Pancreas (tissue), 10 donors: ENCODE measurements around the gene GRIP1. TPM values are rescaled to one million over a fixed set of nuclear protein-coding genes. Genes with fewer than 3 reads are reported as not detected.

Experiments
- ATAC-seq, 4 donors: fragments of 200-7000 bp; cut with Tn5 transposase; one replicate each; pipeline versions ENCODE4 v1.8.0 to v1.9.1; 2020; ENCODE audit warnings: mild to moderate bottlenecking in 4 of 4, moderate library complexity in 4 of 4
- DNase-seq, 6 donors: peaks; one replicate each; pipeline ENCODE4 v3.0.0-alpha.2; 2020
- FAIRE-seq: peaks from 2 replicates; lab custom pipeline; 2012; peaks lifted over from hg19 to GRCh38; lab: Jason Lieb, UNC
- H3K27ac ChIP-seq, 4 donors: fragments of 200-600 bp; sonication (generic); 1 replicate in 3 of 4; 2 replicates in 1 of 4; pipeline versions ENCODE4 v1.5.0 to v1.8.0; 2020
- H3K27me3 ChIP-seq, 4 donors: fragments of 200-600 bp; one replicate each; pipeline ENCODE4 v1.8.0; 2021
- H3K36me3 ChIP-seq, 3 donors: fragments of 200-600 bp; sonication (generic) in 1 of 3; one replicate each; pipeline versions ENCODE4 v1.5.0 to v1.8.0; 2020 to 2021
- H3K4me1 ChIP-seq, 3 donors: fragments of 200-600 bp; one replicate each; pipeline ENCODE4 v1.8.0; 2021
- H3K4me3 ChIP-seq, 4 donors: fragments of 200-600 bp; sonication (generic) in 2 of 4; one replicate each; pipeline versions ENCODE4 v1.5.0 to v1.8.0; 2020 to 2021
- H3K9me3 ChIP-seq, 4 donors: fragments of 200-600 bp; one replicate each; pipeline ENCODE4 v1.8.0; 2021
- CTCF ChIP-seq, 4 donors: fragments of 200-600 bp; sonication (generic) in 3 of 4; IDR thresholded peaks; one replicate each; pipeline versions ENCODE4 v1.5.0 to v1.8.0; 2021; ENCODE audit warnings: antibody characterized with exemption in 4 of 4
- WGBS, 2 donors: extraction: QIAGEN DNeasy Blood & Tissue Kit; methylation state at CpG; one replicate each; pipeline ENCODE4 v1.1.7; 2013; 5-methylcytosine and 5-hydroxymethylcytosine counted together
- intact Hi-C, 3 donors: fragments of 100-400 bp; cut with DNase I; formaldehyde crosslinking; loops; one replicate each; pipeline versions ENCODE4 v1.11.1 to v1.14.2; 2022
- polyA plus RNA-seq, 2 donors: library from polyadenylated mRNA; stranded (reverse); fragments of 200-250 nt; gene quantifications; one replicate each; pipeline ENCODE4 v1.2.3, GENCODE V29; 2013
- total RNA-seq, 6 donors: library from RNA; stranded (reverse); fragmentation: NEBNext Ultra II Directional in 4 of 6; extraction: Animal tissue kit (Norgen Biotek cat#: 25700) in 4 of 6; gene quantifications; one replicate each; pipeline versions ENCODE4 v1.2.1 to v1.2.4, GENCODE V29; 2021 to 2023
- donor health status: healthy with polysubstance abuse.
- donor health status: DM: no; HTN: no; CAD: no; lungs with moderate emphysema.
- donor health status: DM: no; HTN: no; CAD: no.
- donor health status: control.
- donor health status: control.
- donor health status: Bipolar disorder and iron deficiency.
- donor health status: DM: yes; HTN: yes; CAD: no.
- donor health status: DM: no; HTN: no; CAD: no.
- donor health status: DM: no; HTN: no; CAD: no.
- donor health status: DM: yes; HTN: yes; CAD: no.

GRIP1 gene
- total and polyA plus RNA-seq, 8 donors = 0.89 to 6.8 (median 4.7) TPM

GRCh38 chr12:66599816-66600215, 79.1 kb downstream of the GRIP1 start:
- Histone ChIP-seq H3K9me3 (no peaks in the 10 kb centered on the region), H3K27ac (no peak overlapping the region), H3K4me3 (no peak overlapping the region), H3K4me1 (no peaks in the 10 kb centered on the region), H3K36me3 (no peaks in the 10 kb centered on the region), H3K27me3 (no peaks in the 10 kb centered on the region)
- WGBS, 2 donors = 47 to 53% methylated on average over 1 of the region's 1 CpG
- DNase-seq = no peak
- no peak for ATAC-seq
- intact Hi-C loops = no loop called here
- no peak for FAIRE-seq
- no peak for TF ChIP-seq CTCF (IDR thresholded peaks at IDR 0.05)

GRCh38 chr12:66598608-66599007, 80.3 kb downstream of the GRIP1 start:
- no peak for ATAC-seq
- Histone ChIP-seq H3K27ac (no peak overlapping the region), H3K4me1 (no peaks in the 10 kb centered on the region), H3K36me3 (no peaks in the 10 kb centered on the region), H3K4me3 (no peak overlapping the region), H3K9me3 (no peaks in the 10 kb centered on the region), H3K27me3 (no peaks in the 10 kb centered on the region)
- no peak for TF ChIP-seq CTCF (IDR thresholded peaks at IDR 0.05)
- 80 to 84% methylated on average over 2 of the region's 2 CpGs for WGBS, 2 donors
- no peak for DNase-seq
- intact Hi-C loops = no loop called here
- no peak for FAIRE-seq

- 84 to 87% methylated on average over 4 of the region's 4 CpGs for WGBS, 2 donors
- intact Hi-C loops = no loop called here
- Histone ChIP-seq H3K9me3 (no peaks in the 10 kb centered on the region), H3K27ac (no peak overlapping the region), H3K4me1 (no peaks in the 10 kb centered on the region), H3K36me3 (no peaks in the 10 kb centered on the region), H3K4me3 (no peak overlapping the region), H3K27me3 (no peaks in the 10 kb centered on the region)
- FAIRE-seq = peak; percentile 13
- no peak for TF ChIP-seq CTCF (IDR thresholded peaks at IDR 0.05)
- no peak for DNase-seq
- ATAC-seq = no peak
Observed at GRCh38 chr12:66598079-66598478, 80.8 kb downstream of the GRIP1 start.

GRCh38 chr12:66596199-66596598, 82.7 kb downstream of the GRIP1 start:
- intact Hi-C loops = no loop called here
- DNase-seq (no peak), ATAC-seq (no peak), FAIRE-seq (no peak)
- TF ChIP-seq CTCF (IDR thresholded peaks at IDR 0.05) = no peak
- Histone ChIP-seq H3K27me3 (no peaks in the 10 kb centered on the region), H3K36me3 (no peaks in the 10 kb centered on the region), H3K27ac (no peak overlapping the region), H3K9me3 (no peaks in the 10 kb centered on the region), H3K4me3 (no peak overlapping the region), H3K4me1 (no peaks in the 10 kb centered on the region)
- 72 to 74% methylated on average over 2 of the region's 2 CpGs for WGBS, 2 donors

- Histone ChIP-seq H3K9me3 (no peaks in the 10 kb centered on the region), H3K27ac (no peak overlapping the region), H3K4me3 (no peak overlapping the region), H3K36me3 (no peaks in the 10 kb centered on the region), H3K4me1 (no peaks in the 10 kb centered on the region), H3K27me3 (no peaks in the 10 kb centered on the region)
- intact Hi-C loops = no loop called here
- TF ChIP-seq CTCF (IDR thresholded peaks at IDR 0.05) = no peak
- DNase-seq (no peak), FAIRE-seq (no peak), ATAC-seq (no peak)
Observed at GRCh38 chr12:66594688-66595087, 84.2 kb downstream of the GRIP1 start.
